HT-29 (cell line): ENCODE data around the gene UGT1A5. TPM values are rescaled to one million over a fixed set of nuclear protein-coding genes. Genes with fewer than 3 reads are reported as not detected.
A peak's percentile ranks its signal among the peaks of the same experiment; 100 is the strongest.
"Not testable (repeated sequence)": the region's sequence is repeated elsewhere in the genome, so short reads cannot be mapped to it uniquely, and the experiment has no call there.

Source experiments
- DNase-seq: peaks from one replicate; pipeline ENCODE4 v3.0.0-alpha.2; 2015; ENCODE audit warnings: low spot score
- total RNA-seq: library from RNA; depleted of rRNA; stranded (reverse); fragments of >200 nt; shearing (Covaris generic); gene quantifications from 2 replicates; pipeline ENCODE4 v1.2.3, GENCODE V29; 2014

UGT1A5 gene
- total RNA-seq, 1 experiment from 2014 or later, result 3.1 TPM

GRCh38 chr2:233693963-233694362 is 18.7 kb upstream of the UGT1A5 start:
- DNase-seq, result no peak

GRCh38 chr2:233698740-233699139 is 14.0 kb upstream of the UGT1A5 start:
- DNase-seq, result no peak

- DNase-seq, result no peak
These were observed 13.2 kb upstream of the UGT1A5 start for GRCh38 chr2:233699424-233700027.

- DNase-seq, result peak; percentile 75
These were observed 12.6 kb upstream of the UGT1A5 start for GRCh38 chr2:233700028-233700635.

- DNase-seq, result not testable (repeated sequence)
These were observed 11.9 kb upstream of the UGT1A5 start for GRCh38 chr2:233700842-233701241.

GRCh38 chr2:233702238-233702637 is 10.5 kb upstream of the UGT1A5 start:
- DNase-seq, result no peak

GRCh38 chr2:233705911-233706506 is 6.7 kb upstream of the UGT1A5 start:
- DNase-seq, result no peak

- no peak for DNase-seq
These were observed 6.0 kb upstream of the UGT1A5 start for GRCh38 chr2:233706720-233707119.

GRCh38 chr2:233707940-233708644 is 4.6 kb upstream of the UGT1A5 start:
- no peak for DNase-seq

- DNase-seq, result no peak
These were observed 3.8 kb upstream of the UGT1A5 start for GRCh38 chr2:233708942-233709341.

GRCh38 chr2:233711312-233712008 is 1.2 kb upstream of the UGT1A5 start:
- peak; percentile 92 for DNase-seq

GRCh38 chr2:233713262-233713615 is 532 bp downstream of the UGT1A5 start:
- DNase-seq, result no peak

GRCh38 chr2:233714121-233714520 is 1.4 kb downstream of the UGT1A5 start:
- DNase-seq, result no peak

GRCh38 chr2:233718552-233718951 is 5.8 kb downstream of the UGT1A5 start, which contains the start of gene UGT1A4:
TSS of gene UGT1A4 (plus strand) at chr2:233718736. CDS start at chr2:233718821, 85 bp downstream.
- DNase-seq, result no peak

GRCh38 chr2:233728723-233729301 is 16.1 kb downstream of the UGT1A5 start, which contains the start of gene UGT1A3:
TSS of gene UGT1A3 (plus strand) at chr2:233729042. CDS start at chr2:233729127, 85 bp downstream.
- DNase-seq, result no peak

GRCh38 chr2:233736868-233737653 is 24.4 kb downstream of the UGT1A5 start:
- DNase-seq, result not testable (repeated sequence)

- DNase-seq, result no peak
These were observed 28.2 kb downstream of the UGT1A5 start for GRCh38 chr2:233740870-233741269.

GRCh38 chr2:233743464-233744259 is 31.0 kb downstream of the UGT1A5 start:
- DNase-seq, result no peak

GRCh38 chr2:233745073-233745755 is 32.5 kb downstream of the UGT1A5 start:
- no peak for DNase-seq
